Naive thymus-derived CD8-positive, alpha-beta T cell (primary cell): ENCODE results near the gene KCNJ12. TPM values are rescaled to one million over a fixed set of nuclear protein-coding genes. Genes with fewer than 3 reads are reported as not detected.
"Not testable (repeated sequence)": the region's sequence is repeated elsewhere in the genome, so short reads cannot be mapped to it uniquely, and the experiment has no call there.

Source experiments
- ATAC-seq, 2 donors: fragments of 150-1000 bp; cut with Tn5 transposase in 1 of 2; sonication (Bioruptor Pico), chemical (Tn5 transposase) in 1 of 2; 1 replicate in 1 of 2; 2 replicates in 1 of 2; pipeline ENCODE4 v1.10.0; 2021; ENCODE audit warnings: mild to moderate bottlenecking in 2 of 2, moderate library complexity in 2 of 2
- POLR2A ChIA-PET: fragments of 350-600 bp; sonication (Branson Sonifier 250); formaldehyde crosslinking; loops from one replicate; lab custom pipeline; 2021; ENCODE audit warnings: antibody characterized with exemption; lab: Charles Lee
- DNase-seq, 10 donors: peaks; one replicate each; pipeline versions ENCODE4 v3.0.0 to v3.0.0-alpha.2; 2020 to 2022
- H3K27ac Mint-ChIP-seq, 10 donors: one replicate each; pipeline ENCODE4 v1.8.0; 2020 to 2022; ENCODE audit warnings: mild to moderate bottlenecking in 10 of 10, mixed read lengths in 10 of 10, moderate library complexity in 4 of 10, inconsistent platforms in 1 of 10
- H3K27me3 Mint-ChIP-seq, 5 donors: one replicate each; pipeline ENCODE4 v1.8.0; 2021 to 2022; ENCODE audit warnings: mixed read lengths in 5 of 5
- H3K36me3 Mint-ChIP-seq, 3 donors: one replicate each; pipeline ENCODE4 v1.8.0; 2020 to 2022; ENCODE audit warnings: mixed read lengths in 3 of 3, mild to moderate bottlenecking in 2 of 3, inconsistent platforms in 1 of 3
- H3K4me1 Mint-ChIP-seq, 4 donors: one replicate each; pipeline ENCODE4 v1.8.0; 2021 to 2022; ENCODE audit warnings: mixed read lengths in 4 of 4
- H3K4me3 Mint-ChIP-seq, 10 donors: one replicate each; pipeline ENCODE4 v1.8.0; 2020 to 2022; ENCODE audit warnings: mild to moderate bottlenecking in 10 of 10, mixed read lengths in 10 of 10, moderate library complexity in 6 of 10, inconsistent platforms in 1 of 10
- H3K9me3 Mint-ChIP-seq, 9 donors: one replicate each; pipeline ENCODE4 v1.8.0; 2020 to 2022; ENCODE audit warnings: mixed read lengths in 9 of 9, mild to moderate bottlenecking in 3 of 9, inconsistent platforms in 1 of 9, moderate library complexity in 1 of 9
- polyA plus RNA-seq, 3 donors: library from polyadenylated mRNA; unstranded; fragments of 300-500 nt; fragmentation: Illumina TruSeq; gene quantifications; one replicate each; pipeline ENCODE4 v1.2.3, GENCODE V29; 2021
- total RNA-seq, 8 experiments: library from RNA in 2 of 8; stranded (reverse) in 2 of 8; gene quantifications; one replicate each; pipeline ENCODE4 v1.2.3 and lab custom pipeline; 2021 to 2026

KCNJ12 gene
- total and polyA plus RNA-seq, 5 experiments from 2014 or later: 0.16 to 0.18 TPM; not detected in 3

GRCh38 chr17:21426246-21426645 is 50.1 kb downstream of the KCNJ12 start:
- peaks cover 4 to 19% (median 16%) of the 10 kb centered on the region in 4 donors for H3K4me1 Mint-ChIP-seq
- H3K4me3 Mint-ChIP-seq, H3K27me3 Mint-ChIP-seq, H3K9me3 Mint-ChIP-seq, H3K36me3 Mint-ChIP-seq, ATAC-seq, POLR2A ChIA-PET, DNase-seq: not testable (repeated sequence)
- peak overlapping the region in 3 of 10 donors; percentile 12 to 53 (median 47) for H3K27ac Mint-ChIP-seq

GRCh38 chr17:21426876-21427275 is 50.7 kb downstream of the KCNJ12 start:
- H3K27me3 Mint-ChIP-seq, H3K27ac Mint-ChIP-seq, H3K4me3 Mint-ChIP-seq, H3K36me3 Mint-ChIP-seq, POLR2A ChIA-PET, H3K9me3 Mint-ChIP-seq, ATAC-seq, DNase-seq: not testable (repeated sequence)
- H3K4me1 Mint-ChIP-seq: peaks cover under 1 to 14% (median 11%) of the 10 kb centered on the region in 4 donors

GRCh38 chr17:21427727-21428126 is 51.6 kb downstream of the KCNJ12 start:
- DNase-seq, H3K9me3 Mint-ChIP-seq, H3K27ac Mint-ChIP-seq, ATAC-seq, H3K36me3 Mint-ChIP-seq, POLR2A ChIA-PET, H3K27me3 Mint-ChIP-seq, H3K4me3 Mint-ChIP-seq: not testable (repeated sequence)
- peaks cover 0 to 11% (median 8%) of the 10 kb centered on the region in 4 donors for H3K4me1 Mint-ChIP-seq

GRCh38 chr17:21428752-21429424 is 52.7 kb downstream of the KCNJ12 start:
- H3K4me1 Mint-ChIP-seq: peaks cover 0 to 11% (median 7%) of the 10 kb centered on the region in 4 donors
- not testable (repeated sequence) for H3K9me3 Mint-ChIP-seq, H3K27ac Mint-ChIP-seq

GRCh38 chr17:21429921-21430628 is 53.9 kb downstream of the KCNJ12 start:
- H3K27me3 Mint-ChIP-seq, H3K36me3 Mint-ChIP-seq, ATAC-seq, H3K4me3 Mint-ChIP-seq, H3K27ac Mint-ChIP-seq, H3K9me3 Mint-ChIP-seq, DNase-seq, POLR2A ChIA-PET: not testable (repeated sequence)
- peaks cover 0 to 10% (median 6%) of the 10 kb centered on the region in 4 donors for H3K4me1 Mint-ChIP-seq

More at GRCh38 chr17:21428752-21429424, 52.7 kb downstream of the KCNJ12 start:
- H3K4me3 Mint-ChIP-seq, POLR2A ChIA-PET, DNase-seq, ATAC-seq, H3K36me3 Mint-ChIP-seq, H3K27me3 Mint-ChIP-seq: not testable (repeated sequence)

- POLR2A ChIA-PET, ATAC-seq, H3K4me3 Mint-ChIP-seq, H3K4me1 Mint-ChIP-seq, H3K9me3 Mint-ChIP-seq, DNase-seq, H3K27me3 Mint-ChIP-seq, H3K36me3 Mint-ChIP-seq: not testable (repeated sequence)
- peak overlapping the region in 2 of 10 donors; percentile 25 to 28 for H3K27ac Mint-ChIP-seq
Observed at GRCh38 chr17:21433971-21434370, 57.8 kb downstream of the KCNJ12 start.

GRCh38 chr17:21434976-21435375 is 58.8 kb downstream of the KCNJ12 start:
- H3K36me3 Mint-ChIP-seq, DNase-seq, H3K4me1 Mint-ChIP-seq, H3K27me3 Mint-ChIP-seq, ATAC-seq, H3K4me3 Mint-ChIP-seq, H3K9me3 Mint-ChIP-seq, POLR2A ChIA-PET, H3K27ac Mint-ChIP-seq: not testable (repeated sequence)

GRCh38 chr17:21436481-21436880 is 60.3 kb downstream of the KCNJ12 start:
- H3K27me3 Mint-ChIP-seq, H3K27ac Mint-ChIP-seq, ATAC-seq, H3K9me3 Mint-ChIP-seq, H3K36me3 Mint-ChIP-seq, H3K4me1 Mint-ChIP-seq, DNase-seq, POLR2A ChIA-PET: not testable (repeated sequence)
- H3K4me3 Mint-ChIP-seq: peak overlapping the region in 1 of 10 donors; percentile 48

- POLR2A ChIA-PET, H3K27me3 Mint-ChIP-seq, H3K27ac Mint-ChIP-seq: not testable (repeated sequence)
Observed at GRCh38 chr17:21436883-21437836, 61.0 kb downstream of the KCNJ12 start.

GRCh38 chr17:21438316-21439014 is 62.3 kb downstream of the KCNJ12 start:
- H3K36me3 Mint-ChIP-seq, DNase-seq, H3K27me3 Mint-ChIP-seq, POLR2A ChIA-PET, H3K9me3 Mint-ChIP-seq, ATAC-seq, H3K4me1 Mint-ChIP-seq, H3K27ac Mint-ChIP-seq, H3K4me3 Mint-ChIP-seq: not testable (repeated sequence)

More at GRCh38 chr17:21436883-21437836, 61.0 kb downstream of the KCNJ12 start:
- not testable (repeated sequence) for DNase-seq, H3K36me3 Mint-ChIP-seq, ATAC-seq, H3K9me3 Mint-ChIP-seq, H3K4me3 Mint-ChIP-seq, H3K4me1 Mint-ChIP-seq

- H3K9me3 Mint-ChIP-seq, POLR2A ChIA-PET, H3K36me3 Mint-ChIP-seq, H3K27ac Mint-ChIP-seq, ATAC-seq, H3K27me3 Mint-ChIP-seq, DNase-seq, H3K4me3 Mint-ChIP-seq, H3K4me1 Mint-ChIP-seq: not testable (repeated sequence)
Observed at GRCh38 chr17:21439015-21439336, 62.8 kb downstream of the KCNJ12 start.

GRCh38 chr17:21445091-21445650 is 69.0 kb downstream of the KCNJ12 start:
- POLR2A ChIA-PET: no interaction called here
- Mint-ChIP-seq H3K36me3 (peaks cover 0 to 4% (median 1%) of the 10 kb centered on the region in 3 donors), H3K4me3 (no peak overlapping the region), H3K27ac (no peak overlapping the region), H3K9me3 (peaks cover 0 to 9% (median 2%) of the 10 kb centered on the region in 9 donors), H3K27me3 (peaks cover 0 to 19% (median 4%) of the 10 kb centered on the region in 5 donors), H3K4me1 (peaks cover 0 to 2% (median 0%) of the 10 kb centered on the region in 4 donors)
- DNase-seq (no peak), ATAC-seq (no peak)
